Activated naive CD4-positive, alpha-beta T cell treated with anti-CD3 and anti-CD28 coated beads, Interleukin-2, amount 10 ng/mL, durations not matched to agents 7 days and 5 days (primary cell): ENCODE data around the gene LAGE3.

ENCODE experiments used
- CTCF ChIA-PET: fragments of 350-600 bp; sonication (Branson Sonifier 250); formaldehyde crosslinking; loops from one replicate; lab custom pipeline; 2021; ENCODE audit warnings: antibody characterized with exemption; lab: Charles Lee
- DNase-seq: peaks from one replicate; pipeline ENCODE4 v3.0.0-alpha.2; 2020
- H3K27ac Mint-ChIP-seq: one replicate; pipeline ENCODE4 v1.8.0; 2021; ENCODE audit warnings: mild to moderate bottlenecking, moderate library complexity, mixed read lengths
- H3K27me3 Mint-ChIP-seq: one replicate; pipeline ENCODE4 v1.8.0; 2021; ENCODE audit warnings: mild to moderate bottlenecking, mixed read lengths
- H3K36me3 Mint-ChIP-seq: one replicate; pipeline ENCODE4 v1.8.0; 2021; ENCODE audit warnings: mixed read lengths
- H3K4me1 Mint-ChIP-seq: one replicate; pipeline ENCODE4 v1.8.0; 2021; ENCODE audit warnings: mixed read lengths
- H3K4me3 Mint-ChIP-seq: one replicate; pipeline ENCODE4 v1.8.0; 2021; ENCODE audit warnings: mild to moderate bottlenecking, moderate library complexity, mixed read lengths
- H3K9me3 Mint-ChIP-seq: one replicate; pipeline ENCODE4 v1.8.0; 2021; ENCODE audit warnings: mixed read lengths

LAGE3 gene

GRCh38 chrX:154463611-154464220, 15.4 kb downstream of the LAGE3 start:
- Mint-ChIP-seq H3K27ac (no peak overlapping the region), H3K9me3 (no peaks in the 10 kb centered on the region), H3K27me3 (no peaks in the 10 kb centered on the region), H3K4me1 (peaks cover 11% of the 10 kb centered on the region), H3K4me3 (no peak overlapping the region), H3K36me3 (peaks cover 5% of the 10 kb centered on the region)
- CTCF ChIA-PET: no interaction called here
- no peak for DNase-seq

DNA sequence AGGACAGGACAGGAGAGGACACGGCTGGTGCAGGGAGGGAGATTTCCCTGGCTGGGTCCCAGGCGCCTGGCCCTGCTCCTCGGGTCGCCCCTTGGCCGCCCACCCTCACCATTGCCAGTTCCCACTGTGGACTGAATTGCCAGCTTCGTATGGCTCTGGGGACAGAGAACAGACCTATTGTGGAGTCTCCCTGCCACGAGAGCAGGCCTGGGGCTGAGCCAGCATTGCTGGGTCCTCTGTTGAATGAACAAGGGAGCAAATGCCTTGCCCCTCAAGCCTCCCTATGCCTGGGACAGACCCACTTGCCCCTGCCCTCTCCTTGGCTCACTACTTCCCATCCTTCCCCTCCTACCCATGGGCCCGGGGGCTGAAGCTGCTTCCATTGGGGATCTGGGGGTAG, 16.7 kb downstream of the LAGE3 start:
- no peak overlapping the region for H3K4me3 Mint-ChIP-seq
- DNase-seq: no peak
- CTCF ChIA-PET: no interaction called here
- no peaks in the 10 kb centered on the region for H3K9me3 Mint-ChIP-seq
- H3K27me3 Mint-ChIP-seq: no peaks in the 10 kb centered on the region
- peaks cover 5% of the 10 kb centered on the region for H3K36me3 Mint-ChIP-seq
- H3K4me1 Mint-ChIP-seq: peaks cover 12% of the 10 kb centered on the region
- no peak overlapping the region for H3K27ac Mint-ChIP-seq

DNA sequence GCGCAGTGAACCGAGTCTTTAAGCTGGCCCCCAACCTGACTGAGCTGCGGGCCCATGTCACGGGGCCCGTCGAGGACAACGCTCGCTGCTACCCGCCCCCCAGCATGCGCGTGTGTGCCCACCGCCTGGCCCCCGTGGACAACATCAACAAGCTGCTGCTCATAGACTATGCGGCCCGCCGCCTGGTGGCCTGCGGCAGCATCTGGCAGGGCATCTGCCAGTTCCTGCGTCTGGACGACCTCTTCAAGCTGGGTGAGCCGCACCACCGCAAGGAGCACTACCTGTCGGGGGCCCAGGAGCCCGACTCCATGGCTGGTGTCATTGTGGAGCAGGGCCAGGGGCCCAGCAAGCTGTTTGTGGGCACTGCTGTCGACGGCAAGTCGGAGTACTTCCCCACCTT, 18.8 kb downstream of the LAGE3 start:
- no peaks in the 10 kb centered on the region for H3K27me3 Mint-ChIP-seq
- no peak for DNase-seq
- no peak overlapping the region for H3K4me3 Mint-ChIP-seq
- H3K27ac Mint-ChIP-seq: no peak overlapping the region
- H3K9me3 Mint-ChIP-seq: no peaks in the 10 kb centered on the region
- peaks cover 16% of the 10 kb centered on the region for H3K4me1 Mint-ChIP-seq
- H3K36me3 Mint-ChIP-seq: peaks cover 5% of the 10 kb centered on the region
- CTCF ChIA-PET: no interaction called here

GRCh38 chrX:154459832-154460231, 19.2 kb downstream of the LAGE3 start:
- Mint-ChIP-seq H3K27ac (no peak overlapping the region), H3K4me1 (peaks cover 16% of the 10 kb centered on the region), H3K4me3 (no peak overlapping the region), H3K36me3 (peaks cover 5% of the 10 kb centered on the region), H3K9me3 (no peaks in the 10 kb centered on the region), H3K27me3 (no peaks in the 10 kb centered on the region)
- CTCF ChIA-PET: interaction anchor here (1.1 kb wide), 1 partner anchor 27 kb away, joined by 3 read pairs; the partner anchor contains the start of gene UBL4A
- DNase-seq: no peak

DNA sequence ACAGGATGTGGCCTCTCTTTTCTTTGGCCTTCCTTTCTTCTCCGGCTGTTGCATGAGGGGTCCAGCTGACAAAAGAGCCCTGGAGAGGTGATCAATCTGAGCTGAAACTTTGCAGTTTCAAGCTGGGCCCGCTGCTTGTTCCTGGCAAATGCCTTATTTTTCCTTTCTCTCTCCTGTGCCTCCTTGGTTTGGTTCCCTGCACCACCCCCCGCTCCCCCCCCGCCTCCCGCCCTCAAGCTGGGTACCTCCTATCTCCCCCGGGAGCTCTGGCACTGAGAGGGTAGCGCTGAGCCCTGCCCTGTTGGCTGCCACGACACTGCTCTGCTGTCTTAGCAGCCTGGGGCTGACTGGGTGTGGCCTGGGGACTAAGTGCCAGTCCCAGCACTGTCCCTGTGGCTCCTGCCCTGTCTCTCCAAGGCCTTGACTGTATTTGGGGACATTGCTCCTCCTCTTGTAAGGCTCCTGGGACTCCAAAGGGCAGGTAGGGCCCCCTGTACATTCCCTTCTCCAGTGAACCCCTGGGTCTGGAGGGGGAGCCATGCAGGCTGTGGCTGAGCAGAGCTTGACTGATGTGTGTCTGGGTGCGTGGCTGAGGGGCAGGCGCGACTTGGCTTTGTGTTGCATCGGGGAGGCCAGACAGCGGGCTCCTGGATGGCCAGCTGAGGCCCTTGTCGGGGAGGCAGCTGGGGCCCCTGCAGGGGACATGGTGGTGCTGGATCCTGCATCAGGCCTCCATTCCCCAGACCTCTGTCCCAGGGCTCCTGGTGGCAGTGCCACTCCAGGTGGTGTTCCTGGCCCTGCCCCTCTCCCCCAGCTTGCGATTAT, 19.9 kb downstream of the LAGE3 start:
- Mint-ChIP-seq H3K27me3 (no peaks in the 10 kb centered on the region), H3K4me3 (peak overlapping the region; percentile 79), H3K36me3 (peaks cover 8% of the 10 kb centered on the region), H3K4me1 (peaks cover 16% of the 10 kb centered on the region), H3K27ac (peak overlapping the region; percentile 87), H3K9me3 (no peaks in the 10 kb centered on the region)
- DNase-seq: peak; percentile 45
- CTCF ChIA-PET: interaction anchor here (1.1 kb wide), 1 partner anchor 27 kb away, joined by 3 read pairs; the partner anchor contains the start of gene UBL4A

DNA sequence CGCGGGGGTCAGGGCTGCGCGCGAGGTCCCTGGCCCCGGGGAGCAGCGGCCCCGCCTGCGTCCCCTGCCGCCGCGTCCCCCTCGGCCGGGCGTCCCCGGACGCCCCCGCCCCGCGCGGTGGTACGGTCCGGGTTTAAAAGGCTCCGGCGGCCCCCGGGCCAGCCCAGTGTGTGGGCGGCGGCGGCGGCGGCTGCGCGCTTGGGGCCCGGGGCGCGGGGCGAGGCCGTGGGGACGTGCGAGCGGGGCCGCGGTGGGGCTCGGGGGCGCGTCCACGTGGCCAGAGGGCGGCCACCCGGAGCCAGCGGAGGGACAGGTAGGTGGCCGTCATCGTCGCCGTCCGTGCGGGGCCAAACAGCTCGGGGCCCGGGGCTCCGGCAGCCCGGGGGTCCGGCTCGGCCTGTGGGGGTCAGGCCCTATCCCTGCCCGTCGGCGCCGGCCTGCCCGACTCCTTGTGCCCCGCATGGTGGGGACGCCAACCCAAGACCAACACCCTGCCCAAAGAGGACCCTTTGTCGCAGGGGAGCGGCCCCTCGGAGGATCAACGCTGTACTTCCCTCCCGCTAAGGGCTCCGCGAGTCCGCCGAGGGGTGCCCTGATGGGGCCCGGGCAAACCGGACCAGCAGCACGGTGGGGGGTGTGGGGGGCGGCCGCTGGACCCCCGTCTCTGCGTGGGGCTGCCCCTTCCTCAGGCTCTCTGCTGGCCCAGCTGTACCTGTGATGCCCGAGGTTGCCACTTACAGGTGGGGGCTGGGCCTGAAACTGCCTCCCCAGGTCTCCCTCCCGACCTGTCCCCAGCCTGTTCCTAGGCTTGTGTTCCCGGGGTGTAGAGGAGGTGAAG, 20.7 kb downstream of the LAGE3 start, which contains the start of gene PLXNA3:
PLXNA3 (plus strand) TSS at position 166 of the 838 bp plus-strand sequence. CDS start 1,903 bp downstream, outside the sequence.
- no peaks in the 10 kb centered on the region for H3K27me3 Mint-ChIP-seq
- CTCF ChIA-PET: interaction anchor here (1.1 kb wide), 1 partner anchor 28 kb away, joined by 3 read pairs; the partner anchor contains the start of gene UBL4A
- peak; percentile 66 for DNase-seq
- no peaks in the 10 kb centered on the region for H3K9me3 Mint-ChIP-seq
- peak within 1 kb of the TSS; percentile 91 for H3K27ac Mint-ChIP-seq
- peaks cover 8% of the 10 kb centered on the region for H3K36me3 Mint-ChIP-seq
- H3K4me1 Mint-ChIP-seq: peaks cover 16% of the 10 kb centered on the region
- H3K4me3 Mint-ChIP-seq: peak within 1 kb of the TSS; percentile 83

DNA sequence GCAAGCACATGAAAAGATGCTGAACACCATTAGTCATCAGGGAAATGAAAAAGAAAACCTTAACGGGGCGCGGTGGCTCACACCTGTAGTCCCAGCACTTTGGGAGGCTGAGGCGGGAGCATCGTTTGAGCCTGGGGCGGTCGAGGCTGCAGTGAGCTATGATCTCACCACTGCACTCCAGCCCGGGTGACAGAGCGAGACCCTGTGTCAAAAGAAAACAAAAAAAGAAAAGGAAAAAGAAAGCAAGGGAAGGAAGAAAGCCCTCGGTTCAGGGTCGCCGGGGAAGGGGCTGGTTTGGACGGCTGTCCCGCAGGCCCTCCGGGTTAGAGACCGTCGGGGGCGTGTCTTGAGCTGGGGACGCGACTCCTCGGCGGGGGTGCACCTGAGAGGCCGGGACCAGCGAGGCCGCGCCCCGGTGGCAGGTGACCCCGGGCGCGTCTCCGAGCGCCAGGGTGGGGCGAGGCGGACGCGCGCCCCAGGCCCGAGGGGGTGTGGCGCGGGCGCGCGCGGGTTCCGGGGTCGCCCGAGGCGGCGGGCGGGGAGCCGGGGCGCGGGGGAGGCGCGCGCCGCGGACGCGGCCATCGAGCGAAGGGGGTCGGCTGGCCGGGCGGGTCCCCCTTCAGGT, 21.5 kb downstream of the LAGE3 start:
- no peaks in the 10 kb centered on the region for H3K27me3 Mint-ChIP-seq
- peak overlapping the region; percentile 91 for H3K27ac Mint-ChIP-seq
- CTCF ChIA-PET: no interaction called here

GRCh38 chrX:154452823-154453222, 26.3 kb downstream of the LAGE3 start:
- Mint-ChIP-seq H3K27me3 (no peaks in the 10 kb centered on the region), H3K27ac (peak overlapping the region; percentile 42), H3K9me3 (no peaks in the 10 kb centered on the region), H3K4me3 (no peak overlapping the region), H3K36me3 (peaks cover 13% of the 10 kb centered on the region), H3K4me1 (peaks cover 5% of the 10 kb centered on the region)
- no peak for DNase-seq
- CTCF ChIA-PET: no interaction called here

More for the DNA sequence above, 21.5 kb downstream of the LAGE3 start:
- Mint-ChIP-seq H3K9me3 (no peaks in the 10 kb centered on the region), H3K36me3 (peaks cover 8% of the 10 kb centered on the region), H3K4me3 (peak overlapping the region; percentile 83), H3K4me1 (peaks cover 16% of the 10 kb centered on the region)
- DNase-seq: peak; percentile 73

GRCh38 chrX:154450312-154450711, 28.8 kb downstream of the LAGE3 start:
- peaks cover 19% of the 10 kb centered on the region for H3K36me3 Mint-ChIP-seq
- H3K9me3 Mint-ChIP-seq: no peaks in the 10 kb centered on the region
- no peak overlapping the region for H3K4me3 Mint-ChIP-seq
- no peaks in the 10 kb centered on the region for H3K27me3 Mint-ChIP-seq
- CTCF ChIA-PET: no interaction called here
- no peak overlapping the region for H3K27ac Mint-ChIP-seq
- H3K4me1 Mint-ChIP-seq: peaks cover 13% of the 10 kb centered on the region
- no peak for DNase-seq

GRCh38 chrX:154449618-154450017, 29.5 kb downstream of the LAGE3 start:
- H3K27ac Mint-ChIP-seq: no peak overlapping the region
- CTCF ChIA-PET: no interaction called here
- no peaks in the 10 kb centered on the region for H3K27me3 Mint-ChIP-seq
- H3K36me3 Mint-ChIP-seq: peaks cover 18% of the 10 kb centered on the region
- DNase-seq: no peak
- H3K4me1 Mint-ChIP-seq: peaks cover 18% of the 10 kb centered on the region
- H3K4me3 Mint-ChIP-seq: no peak overlapping the region
- H3K9me3 Mint-ChIP-seq: no peaks in the 10 kb centered on the region

DNA sequence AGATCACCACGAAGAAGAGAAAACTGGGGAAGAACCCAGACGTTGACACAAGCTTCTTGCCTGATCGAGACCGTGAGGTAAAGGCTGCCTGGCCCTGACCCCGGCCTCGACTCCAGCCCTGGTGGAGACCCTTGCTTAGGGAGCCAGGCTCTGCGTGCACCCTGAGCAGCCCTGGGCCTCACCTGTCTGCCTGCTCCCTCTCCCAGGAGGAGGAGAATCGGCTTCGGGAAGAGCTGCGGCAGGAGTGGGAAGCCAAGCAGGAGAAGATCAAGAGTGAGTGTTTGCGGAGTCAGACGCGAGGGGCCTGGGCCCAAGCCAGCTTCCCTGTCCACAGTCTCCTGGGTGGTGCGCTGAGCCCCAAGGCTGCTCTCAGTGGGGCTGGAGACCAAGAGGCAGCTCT, 30.6 kb downstream of the LAGE3 start:
- DNase-seq: no peak
- Mint-ChIP-seq H3K4me1 (peaks cover 19% of the 10 kb centered on the region), H3K9me3 (no peaks in the 10 kb centered on the region), H3K27ac (no peak overlapping the region), H3K4me3 (no peak overlapping the region), H3K27me3 (no peaks in the 10 kb centered on the region), H3K36me3 (peaks cover 16% of the 10 kb centered on the region)
- CTCF ChIA-PET: no interaction called here

DNA sequence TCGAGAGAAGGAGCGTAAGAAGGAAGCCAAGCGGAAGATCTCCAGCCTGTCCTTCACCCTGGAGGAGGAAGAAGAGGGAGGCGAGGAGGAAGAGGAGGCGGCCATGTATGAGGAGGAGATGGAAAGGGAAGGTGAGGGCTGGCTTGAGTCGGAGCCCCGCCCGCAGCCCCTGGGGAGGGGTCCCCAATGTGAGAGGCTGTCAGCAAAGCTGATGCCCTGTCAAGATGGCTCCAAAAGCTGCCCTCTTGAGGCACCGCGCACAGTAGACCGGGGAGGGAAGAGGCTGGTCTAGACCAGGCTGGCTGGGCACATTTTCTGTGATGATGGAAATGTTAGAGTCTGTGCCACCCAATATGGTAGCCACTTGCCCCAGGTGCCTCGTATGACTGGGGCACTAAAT, 32.7 kb downstream of the LAGE3 start:
- CTCF ChIA-PET: no interaction called here
- H3K9me3 Mint-ChIP-seq: no peaks in the 10 kb centered on the region
- no peak overlapping the region for H3K4me3 Mint-ChIP-seq
- H3K4me1 Mint-ChIP-seq: peaks cover 30% of the 10 kb centered on the region
- DNase-seq: no peak
- no peak overlapping the region for H3K27ac Mint-ChIP-seq
- H3K27me3 Mint-ChIP-seq: no peaks in the 10 kb centered on the region
- peaks cover 15% of the 10 kb centered on the region for H3K36me3 Mint-ChIP-seq

GRCh38 chrX:154445776-154446175, 33.3 kb downstream of the LAGE3 start:
- peaks cover 35% of the 10 kb centered on the region for H3K4me1 Mint-ChIP-seq
- DNase-seq: no peak
- peak overlapping the region; percentile 40 for H3K4me3 Mint-ChIP-seq
- no peaks in the 10 kb centered on the region for H3K27me3 Mint-ChIP-seq
- H3K36me3 Mint-ChIP-seq: peaks cover 16% of the 10 kb centered on the region
- H3K27ac Mint-ChIP-seq: peak overlapping the region; percentile 45
- CTCF ChIA-PET: no interaction called here
- no peaks in the 10 kb centered on the region for H3K9me3 Mint-ChIP-seq
